Astrocyte (in vitro differentiated cells and primary cell): ENCODE measurements around the gene PLXNB3. TPM values are rescaled to one million over a fixed set of nuclear protein-coding genes. Genes with fewer than 3 reads are reported as not detected.

Source experiments
- DNase-seq: peaks from one replicate; pipeline ENCODE4 v3.0.0-alpha.2; 2010; ENCODE audit warnings: low read depth
- FAIRE-seq: peaks from 2 replicates; lab custom pipeline; 2011; peaks lifted over from hg19 to GRCh38; lab: Jason Lieb, UNC
- H2AFZ ChIP-seq: 2 replicates; pipeline ENCODE4 v1.6.0; 2012; ENCODE audit warnings: low read depth, low read length, inconsistent platforms
- H3K27ac ChIP-seq: 2 replicates; pipeline ENCODE4 v1.5.1; 2011; ENCODE audit warnings: low read depth, low read length, inconsistent platforms
- H3K27me3 ChIP-seq: 2 replicates; pipeline ENCODE4 v1.6.0; 2011; ENCODE audit warnings: low read length, inconsistent platforms; ENCODE audit not compliant: insufficient read depth
- H3K36me3 ChIP-seq: 2 replicates; pipeline ENCODE4 v1.5.1; 2011; ENCODE audit warnings: low read length, inconsistent platforms; ENCODE audit not compliant: insufficient read depth
- H3K4me1 ChIP-seq: 2 replicates; pipeline ENCODE4 v1.5.1; 2011; ENCODE audit warnings: low read length, inconsistent platforms; ENCODE audit not compliant: insufficient read depth
- H3K4me2 ChIP-seq: 2 replicates; pipeline ENCODE4 v1.6.0; 2012; ENCODE audit warnings: low read length, inconsistent platforms
- H3K4me3 ChIP-seq: 2 replicates; pipeline ENCODE4 v1.5.1; 2011; ENCODE audit warnings: low read depth, mild to moderate bottlenecking, low read length, inconsistent platforms; ENCODE audit not compliant: insufficient read depth
- H3K79me2 ChIP-seq: 2 replicates; pipeline ENCODE4 v1.6.0; 2012; ENCODE audit warnings: mild to moderate bottlenecking, low read length, inconsistent platforms; ENCODE audit not compliant: insufficient read depth
- H3K9ac ChIP-seq: 2 replicates; pipeline ENCODE4 v1.6.0; 2012; ENCODE audit warnings: mild to moderate bottlenecking, low read length, inconsistent platforms
- H3K9me3 ChIP-seq: 2 replicates; pipeline ENCODE4 v1.5.1; 2012; ENCODE audit warnings: low read depth, mild to moderate bottlenecking, low read length, inconsistent platforms; ENCODE audit not compliant: insufficient read depth
- H4K20me1 ChIP-seq: 2 replicates; pipeline ENCODE4 v1.6.0; 2012; ENCODE audit warnings: low read length, inconsistent platforms; ENCODE audit not compliant: insufficient read depth
- H3K27ac Mint-ChIP-seq: one replicate; pipeline ENCODE4 v1.8.0; 2021; ENCODE audit warnings: mild to moderate bottlenecking, mixed read lengths; ENCODE audit not compliant: unreplicated experiment
- H3K27me3 Mint-ChIP-seq: one replicate; pipeline ENCODE4 v1.8.0; 2021; ENCODE audit warnings: low read depth, mixed read lengths; ENCODE audit not compliant: unreplicated experiment
- H3K36me3 Mint-ChIP-seq: one replicate; pipeline ENCODE4 v1.8.0; 2021; ENCODE audit warnings: low read depth, mixed read lengths; ENCODE audit not compliant: unreplicated experiment
- H3K4me1 Mint-ChIP-seq: one replicate; pipeline ENCODE4 v1.8.0; 2021; ENCODE audit warnings: low read depth, mixed read lengths; ENCODE audit not compliant: unreplicated experiment
- H3K4me3 Mint-ChIP-seq: one replicate; pipeline ENCODE4 v1.8.0; 2021; ENCODE audit warnings: mild to moderate bottlenecking, moderate library complexity, mixed read lengths; ENCODE audit not compliant: unreplicated experiment
- H3K9me3 Mint-ChIP-seq: one replicate; pipeline ENCODE4 v1.8.0; 2021; ENCODE audit warnings: mild to moderate bottlenecking, mixed read lengths; ENCODE audit not compliant: unreplicated experiment
- EZH2 ChIP-seq: IDR thresholded peaks from 2 replicates; pipeline ENCODE4 v1.6.1; 2012; ENCODE audit warnings: mild to moderate bottlenecking, low read length, inconsistent platforms; ENCODE audit not compliant: insufficient read depth
- total RNA-seq: library from RNA; stranded (reverse); gene quantifications from 2 replicates; pipeline ENCODE4 v1.2.1, GENCODE V29; 2021
- TF ChIP-seq, protein P1 (sequence below): IDR thresholded peaks from 2 replicates; pipeline ENCODE4 v1.5.1; 2011; ENCODE audit warnings: low read depth, mild to moderate bottlenecking, inconsistent platforms, low read length, moderate library complexity; ENCODE audit not compliant: insufficient read depth

The PLXNB3 gene
- total RNA-seq, 1 donor from 2014 or later, result 5.3 TPM

DNA sequence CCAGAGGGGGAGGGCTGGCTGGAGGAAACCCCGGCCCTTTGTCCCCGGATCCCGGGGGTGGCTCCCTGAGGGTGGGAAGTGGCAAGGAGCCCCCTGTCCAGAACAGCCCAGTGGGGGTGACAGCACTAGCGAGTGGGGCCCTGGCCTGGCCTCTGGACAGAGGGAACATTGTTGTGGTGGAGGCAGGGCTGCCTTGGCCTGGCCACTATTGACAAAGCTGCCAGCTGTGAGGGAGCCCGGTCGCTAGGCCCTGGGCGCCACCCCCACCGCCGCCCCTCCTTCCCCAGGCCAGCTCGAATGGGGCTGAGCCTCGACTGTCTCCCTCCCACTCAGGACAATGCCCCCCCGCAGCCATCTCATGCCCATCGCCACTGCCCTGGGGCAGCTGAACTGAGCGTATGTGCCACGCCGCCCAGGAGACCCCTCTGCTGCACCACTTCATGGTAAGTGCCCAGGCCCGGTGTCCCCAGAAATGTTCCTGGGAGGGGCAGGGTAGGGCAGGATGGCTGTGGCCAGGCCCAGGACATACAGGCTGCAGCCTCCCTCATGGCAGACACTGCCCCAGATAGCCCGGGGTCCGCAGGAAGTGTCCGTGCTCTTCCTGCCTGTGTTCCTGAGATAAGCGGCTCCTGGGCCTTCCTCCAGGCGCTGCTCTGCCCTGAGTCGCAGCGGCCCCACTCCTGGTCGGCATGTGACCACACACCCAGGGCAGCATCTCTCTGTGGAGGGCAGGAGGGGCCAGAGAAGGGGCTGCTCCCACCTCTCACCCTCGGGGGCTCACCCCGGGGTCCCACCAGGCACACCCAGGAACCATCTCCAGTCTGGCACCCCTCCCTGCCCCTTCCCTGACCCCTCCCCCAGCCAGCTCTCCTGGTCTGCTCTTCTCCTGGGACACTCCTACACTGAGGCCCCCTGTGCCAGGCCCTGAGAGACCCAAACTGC is 1.4 kb downstream of the PLXNB3 start:
- FAIRE-seq, result no peak
- Mint-ChIP-seq H3K4me1 (no peaks in the 10 kb centered on the region), H3K36me3 (no peaks in the 10 kb centered on the region), H3K4me3 (no peak overlapping the region), H3K9me3 (no peaks in the 10 kb centered on the region), H3K27me3 (peaks cover 2% of the 10 kb centered on the region), H3K27ac (peak overlapping the region; percentile 41)
- no peaks in the 10 kb centered on the region for H3K27me3 ChIP-seq
- peak overlapping the region; percentile 76 for H3K9ac ChIP-seq
- H2AFZ ChIP-seq, result peak overlapping the region; percentile 75
- H3K36me3 ChIP-seq, result no peaks in the 10 kb centered on the region
- no peaks in the 10 kb centered on the region for H3K9me3 ChIP-seq
- peaks cover 25% of the 10 kb centered on the region for H3K4me1 ChIP-seq
- TF ChIP-seq EZH2, result no peak
- TF ChIP-seq, protein P1, sequence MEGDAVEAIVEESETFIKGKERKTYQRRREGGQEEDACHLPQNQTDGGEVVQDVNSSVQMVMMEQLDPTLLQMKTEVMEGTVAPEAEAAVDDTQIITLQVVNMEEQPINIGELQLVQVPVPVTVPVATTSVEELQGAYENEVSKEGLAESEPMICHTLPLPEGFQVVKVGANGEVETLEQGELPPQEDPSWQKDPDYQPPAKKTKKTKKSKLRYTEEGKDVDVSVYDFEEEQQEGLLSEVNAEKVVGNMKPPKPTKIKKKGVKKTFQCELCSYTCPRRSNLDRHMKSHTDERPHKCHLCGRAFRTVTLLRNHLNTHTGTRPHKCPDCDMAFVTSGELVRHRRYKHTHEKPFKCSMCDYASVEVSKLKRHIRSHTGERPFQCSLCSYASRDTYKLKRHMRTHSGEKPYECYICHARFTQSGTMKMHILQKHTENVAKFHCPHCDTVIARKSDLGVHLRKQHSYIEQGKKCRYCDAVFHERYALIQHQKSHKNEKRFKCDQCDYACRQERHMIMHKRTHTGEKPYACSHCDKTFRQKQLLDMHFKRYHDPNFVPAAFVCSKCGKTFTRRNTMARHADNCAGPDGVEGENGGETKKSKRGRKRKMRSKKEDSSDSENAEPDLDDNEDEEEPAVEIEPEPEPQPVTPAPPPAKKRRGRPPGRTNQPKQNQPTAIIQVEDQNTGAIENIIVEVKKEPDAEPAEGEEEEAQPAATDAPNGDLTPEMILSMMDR, result no peak
- H3K4me2 ChIP-seq, result peak overlapping the region; percentile 87
- peak overlapping the region; percentile 68 for H3K27ac ChIP-seq
- peaks cover 5% of the 10 kb centered on the region for H4K20me1 ChIP-seq
- H3K79me2 ChIP-seq, result no peaks in the 10 kb centered on the region
- no peak for DNase-seq
- H3K4me3 ChIP-seq, result peak overlapping the region; percentile 39

DNA sequence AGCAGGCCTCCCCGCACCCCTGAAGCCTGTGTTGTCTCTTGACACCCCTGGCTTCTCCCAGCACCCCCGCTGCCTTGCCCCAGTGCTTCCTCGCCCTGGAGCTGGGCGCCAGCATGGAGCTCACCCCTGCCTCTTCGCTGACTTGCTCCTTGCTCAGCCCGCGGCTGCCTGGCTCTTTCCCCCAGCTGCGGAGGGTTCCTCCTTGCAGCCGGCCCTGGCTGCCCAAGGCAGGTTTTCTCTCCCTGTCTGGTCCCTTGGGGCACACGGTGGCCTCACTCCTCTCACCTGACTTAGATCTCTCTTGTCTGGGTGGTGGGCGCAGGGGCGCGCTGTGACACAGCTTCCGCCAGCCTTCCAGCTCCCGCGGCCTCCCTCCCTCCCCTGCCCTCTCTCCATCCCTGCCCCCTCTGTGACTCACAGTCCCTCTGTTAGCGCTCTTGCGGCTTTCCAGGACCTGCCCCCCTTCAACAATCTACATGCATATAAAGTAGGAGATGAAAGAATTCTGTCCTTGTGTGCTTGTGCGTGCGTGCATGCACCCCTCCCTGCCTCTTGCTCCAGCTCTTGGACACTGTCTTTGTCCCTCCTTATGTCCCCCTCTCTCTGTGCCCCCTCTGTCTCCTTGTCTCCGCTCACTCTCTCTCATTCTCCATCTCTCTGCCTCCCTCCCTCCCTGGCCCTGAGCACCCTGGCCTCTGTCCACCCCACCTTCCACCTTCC is 2.2 kb downstream of the PLXNB3 start:
- Histone ChIP-seq H2AFZ (peak overlapping the region; percentile 75), H3K9ac (peak overlapping the region; percentile 76), H3K27ac (peak overlapping the region; percentile 68), H3K4me1 (peaks cover 25% of the 10 kb centered on the region), H3K9me3 (no peaks in the 10 kb centered on the region), H3K79me2 (no peaks in the 10 kb centered on the region), H3K27me3 (no peaks in the 10 kb centered on the region), H3K36me3 (no peaks in the 10 kb centered on the region), H4K20me1 (peaks cover 5% of the 10 kb centered on the region), H3K4me3 (peak overlapping the region; percentile 39), H3K4me2 (peak overlapping the region; percentile 87)
- no peak overlapping the region for H3K27ac Mint-ChIP-seq
- H3K27me3 Mint-ChIP-seq, result peaks cover 2% of the 10 kb centered on the region
- DNase-seq (peak; percentile 61), FAIRE-seq (peak; percentile 5)
- H3K9me3 Mint-ChIP-seq, result no peaks in the 10 kb centered on the region
- no peak for TF ChIP-seq EZH2
- TF ChIP-seq, protein P1, result no peak
- H3K4me3 Mint-ChIP-seq, result no peak overlapping the region
- no peaks in the 10 kb centered on the region for H3K36me3 Mint-ChIP-seq
- H3K4me1 Mint-ChIP-seq, result no peaks in the 10 kb centered on the region
